HG03196 (cell line): Measurements from ENCODE around the gene VASP.

Source experiments
- ATAC-seq: cut with Tn5 transposase; IDR thresholded peaks from one replicate; pipeline ENCODE4 v1.9.1; 2021; ENCODE audit not compliant: unreplicated experiment

VASP gene

GRCh38 chr19:45506989-45507871 lies at the start of gene VASP:
TSS of gene VASP (plus strand) at chr19:45507479. CDS start at chr19:45507772, 293 bp downstream.
- ATAC-seq, result peak; percentile 46

GRCh38 chr19:45457776-45458175 lies 49.5 kb upstream of the VASP start:
- no peak for ATAC-seq

GRCh38 chr19:45460807-45461347 lies 46.4 kb upstream of the VASP start:
- no peak for ATAC-seq

- no peak for ATAC-seq
These were observed 45.1 kb upstream of the VASP start for GRCh38 chr19:45462174-45462573.

- no peak for ATAC-seq
These were observed 44.0 kb upstream of the VASP start for GRCh38 chr19:45463241-45463640.

- no peak for ATAC-seq
These were observed 43.0 kb upstream of the VASP start for GRCh38 chr19:45464274-45464673.

- ATAC-seq, result no peak
These were observed 42.3 kb upstream of the VASP start for GRCh38 chr19:45464852-45465441.

GRCh38 chr19:45467115-45467455 lies 40.2 kb upstream of the VASP start:
- no peak for ATAC-seq

- peak; percentile 42 for ATAC-seq
These were observed 39.7 kb upstream of the VASP start, which contains the start of gene FOSB for GRCh38 chr19:45467456-45468158. TSS of gene FOSB (plus strand) at chr19:45467996. CDS start at chr19:45468587, 591 bp downstream.

GRCh38 chr19:45468159-45468651 lies 39.1 kb upstream of the VASP start:
- ATAC-seq, result no peak

GRCh38 chr19:45468803-45469131 lies 38.5 kb upstream of the VASP start:
- ATAC-seq, result peak; percentile 28

- ATAC-seq, result peak; percentile 56
These were observed 37.9 kb upstream of the VASP start for GRCh38 chr19:45469132-45469944.

GRCh38 chr19:45469945-45470761 lies 37.1 kb upstream of the VASP start:
- no peak for ATAC-seq

GRCh38 chr19:45470762-45471081 lies 36.6 kb upstream of the VASP start:
- no peak for ATAC-seq

GRCh38 chr19:45471111-45471930 lies 36.0 kb upstream of the VASP start:
- ATAC-seq, result no peak

- ATAC-seq, result no peak
These were observed 35.2 kb upstream of the VASP start for GRCh38 chr19:45471931-45472562.

GRCh38 chr19:45472563-45473366 lies 34.5 kb upstream of the VASP start:
- ATAC-seq, result no peak

GRCh38 chr19:45473367-45473681 lies 34.0 kb upstream of the VASP start:
- no peak for ATAC-seq
